Skeletal muscle satellite cell (primary cell): ENCODE data around the gene DNAJC1.
"Not testable (repeated sequence)": the region's sequence is repeated elsewhere in the genome, so short reads cannot be mapped to it uniquely, and the experiment has no call there.

Source experiments
- H3K27me3 ChIP-seq: 2 replicates; pipeline ENCODE4 v1.7.0; 2013; ENCODE audit warnings: low read length; ENCODE audit not compliant: control insufficient read depth, insufficient read depth
- H3K36me3 ChIP-seq: 2 replicates; pipeline ENCODE4 v1.7.0; 2013; ENCODE audit warnings: mild to moderate bottlenecking, control low read depth, low read length; ENCODE audit not compliant: insufficient read depth
- H3K4me1 ChIP-seq: 2 replicates; pipeline ENCODE4 v1.7.0; 2013; ENCODE audit warnings: low read length; ENCODE audit not compliant: control insufficient read depth, insufficient read depth
- H3K4me2 ChIP-seq: 2 replicates; pipeline ENCODE4 v1.7.0; 2013; ENCODE audit warnings: mild to moderate bottlenecking, low read length
- H3K4me3 ChIP-seq: 2 replicates; pipeline ENCODE4 v1.7.0; 2013; ENCODE audit warnings: low read length
- H3K9ac ChIP-seq: 2 replicates; pipeline ENCODE4 v1.7.0; 2013; ENCODE audit warnings: mild to moderate bottlenecking, low read depth, low read length, moderate library complexity
- H3K9me3 ChIP-seq: replicated peaks from 2 replicates; pipeline ENCODE4 v1.7.0; 2013; ENCODE audit warnings: mild to moderate bottlenecking, control low read depth, low read length

The DNAJC1 gene

DNA sequence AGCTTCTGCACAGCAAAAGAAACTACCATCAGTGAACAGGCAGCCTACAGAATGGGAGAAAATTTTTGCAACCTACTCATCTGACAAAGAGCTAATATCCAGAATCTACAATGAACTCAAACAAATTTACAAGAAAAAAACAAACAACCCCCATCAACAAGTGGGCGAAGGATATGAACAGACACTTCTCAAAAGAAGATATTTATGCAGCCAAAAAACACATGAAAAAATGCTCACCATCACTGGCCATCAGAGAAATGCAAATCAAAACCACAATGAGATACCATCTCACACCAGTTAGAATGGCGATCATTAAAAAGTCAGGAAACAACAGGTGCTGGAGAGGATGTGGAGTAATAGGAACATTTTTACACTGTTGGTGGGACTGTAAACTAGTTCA lies 162.3 kb downstream of the DNAJC1 start:
- H3K36me3 ChIP-seq, H3K9me3 ChIP-seq, H3K27me3 ChIP-seq, H3K4me3 ChIP-seq, H3K4me2 ChIP-seq, H3K9ac ChIP-seq, H3K4me1 ChIP-seq: not testable (repeated sequence)

DNA sequence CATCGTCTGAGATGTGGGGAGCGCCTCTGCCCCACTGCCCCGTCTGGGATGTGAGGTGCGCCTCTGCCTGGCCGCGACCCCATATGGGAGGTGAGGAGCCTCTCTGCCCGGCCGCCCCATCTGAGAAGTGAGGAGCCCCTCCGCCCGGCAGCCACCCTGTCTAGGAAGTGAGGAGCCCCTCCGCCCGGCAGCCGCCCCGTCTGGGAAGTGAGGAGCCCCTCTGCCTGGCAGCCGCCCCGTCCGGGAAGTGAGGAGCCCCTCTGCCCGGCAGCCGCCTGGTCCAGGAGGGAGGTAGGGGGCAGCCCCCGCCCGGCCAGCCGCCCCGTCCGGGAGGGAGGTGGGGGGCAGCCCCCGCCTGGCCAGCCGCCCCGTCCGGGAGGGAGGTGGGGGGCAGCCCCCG lies 166.0 kb downstream of the DNAJC1 start:
- not testable (repeated sequence) for H3K4me1 ChIP-seq, H3K36me3 ChIP-seq, H3K4me3 ChIP-seq, H3K27me3 ChIP-seq, H3K4me2 ChIP-seq, H3K9me3 ChIP-seq, H3K9ac ChIP-seq

DNA sequence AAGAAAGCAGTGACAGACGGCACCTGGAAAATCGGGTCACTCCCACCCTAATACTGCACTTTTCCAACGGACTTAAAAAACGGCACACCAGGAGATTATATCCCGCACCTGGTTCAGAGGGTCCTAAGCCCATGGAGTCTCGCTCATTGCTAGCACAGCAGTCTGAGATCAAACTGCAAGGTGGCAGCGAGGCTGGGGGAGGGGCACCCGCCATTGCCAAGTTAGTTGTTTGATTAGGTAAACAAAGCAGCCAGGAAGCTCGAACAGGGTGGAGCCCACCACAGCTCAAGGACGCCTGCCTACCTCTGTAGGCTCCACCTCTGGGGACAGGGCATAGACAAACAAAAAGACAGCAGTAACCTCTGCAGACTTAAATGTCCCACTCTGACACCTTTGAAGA lies 169.0 kb downstream of the DNAJC1 start:
- not testable (repeated sequence) for H3K36me3 ChIP-seq, H3K9ac ChIP-seq, H3K4me2 ChIP-seq, H3K4me3 ChIP-seq, H3K9me3 ChIP-seq, H3K27me3 ChIP-seq, H3K4me1 ChIP-seq

- H3K36me3 ChIP-seq: no peaks in the 10 kb centered on the region
- H3K4me2 ChIP-seq: no peak overlapping the region
- peaks cover 3% of the 10 kb centered on the region for H3K9me3 ChIP-seq
- no peaks in the 10 kb centered on the region for H3K27me3 ChIP-seq
- H3K9ac ChIP-seq: no peak overlapping the region
- no peaks in the 10 kb centered on the region for H3K4me1 ChIP-seq
- H3K4me3 ChIP-seq: no peak overlapping the region
Measured at GRCh38 chr10:21832821-21833130, 170.8 kb downstream of the DNAJC1 start.

GRCh38 chr10:21831986-21832820 lies 171.3 kb downstream of the DNAJC1 start:
- no peaks in the 10 kb centered on the region for H3K4me1 ChIP-seq
- peaks cover 6% of the 10 kb centered on the region for H3K9me3 ChIP-seq
- no peaks in the 10 kb centered on the region for H3K36me3 ChIP-seq
- H3K4me2 ChIP-seq: no peak overlapping the region
- no peaks in the 10 kb centered on the region for H3K27me3 ChIP-seq
- H3K4me3 ChIP-seq: no peak overlapping the region
- H3K9ac ChIP-seq: no peak overlapping the region

GRCh38 chr10:21830037-21830436 lies 173.5 kb downstream of the DNAJC1 start:
- no peak overlapping the region for H3K9ac ChIP-seq
- no peaks in the 10 kb centered on the region for H3K27me3 ChIP-seq
- no peak overlapping the region for H3K4me2 ChIP-seq
- H3K9me3 ChIP-seq: peaks cover 15% of the 10 kb centered on the region
- H3K4me3 ChIP-seq: no peak overlapping the region
- H3K4me1 ChIP-seq: no peaks in the 10 kb centered on the region
- no peaks in the 10 kb centered on the region for H3K36me3 ChIP-seq

- Histone ChIP-seq H3K4me1 (no peaks in the 10 kb centered on the region), H3K4me2 (no peak overlapping the region), H3K27me3 (no peaks in the 10 kb centered on the region), H3K4me3 (no peak overlapping the region), H3K9ac (no peak overlapping the region), H3K36me3 (no peaks in the 10 kb centered on the region), H3K9me3 (peaks cover 15% of the 10 kb centered on the region)
Measured at GRCh38 chr10:21827308-21827707, 176.2 kb downstream of the DNAJC1 start.

DNA sequence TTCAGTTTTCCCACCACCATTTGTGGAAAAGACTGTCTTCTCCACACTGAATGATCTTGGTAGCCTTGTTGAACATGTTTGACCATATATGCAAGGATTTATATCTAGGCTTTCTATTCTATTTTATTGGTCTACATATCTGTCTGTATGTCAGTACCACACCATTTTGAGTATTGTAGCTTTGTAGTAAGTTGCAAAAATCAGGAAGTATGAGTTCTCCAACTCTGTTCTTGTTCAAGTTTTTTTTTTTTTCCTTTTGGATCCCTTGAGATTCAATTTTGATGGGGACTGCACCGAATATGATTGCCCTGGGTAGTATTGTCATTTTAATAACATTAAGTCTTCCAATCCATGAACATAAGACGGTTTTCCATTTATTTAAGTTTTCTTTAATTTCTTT lies 176.8 kb downstream of the DNAJC1 start:
- H3K9ac ChIP-seq: no peak overlapping the region
- no peaks in the 10 kb centered on the region for H3K36me3 ChIP-seq
- H3K27me3 ChIP-seq: no peaks in the 10 kb centered on the region
- peaks cover 15% of the 10 kb centered on the region for H3K9me3 ChIP-seq
- H3K4me3 ChIP-seq: no peak overlapping the region
- no peak overlapping the region for H3K4me2 ChIP-seq
- no peaks in the 10 kb centered on the region for H3K4me1 ChIP-seq

DNA sequence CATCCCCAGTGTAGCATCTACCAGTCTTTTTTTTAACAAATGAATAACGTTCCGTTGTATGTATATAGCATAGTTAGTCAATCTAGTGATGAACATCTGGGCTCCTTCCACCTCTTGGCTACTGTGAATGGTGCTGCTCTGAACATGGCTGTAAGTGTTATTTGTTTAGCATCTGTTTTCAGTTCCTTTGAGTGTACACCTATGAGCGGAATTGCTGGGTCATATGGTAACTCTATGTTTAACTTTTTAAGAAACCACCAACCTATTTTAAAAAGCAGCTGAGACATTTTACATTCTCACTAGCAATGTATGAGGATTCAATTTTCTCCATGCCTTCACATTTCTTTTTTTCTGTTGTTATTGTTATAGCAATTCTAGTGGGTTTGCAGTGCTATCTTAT lies 178.2 kb downstream of the DNAJC1 start:
- H3K9me3 ChIP-seq: peaks cover 15% of the 10 kb centered on the region

DNA sequence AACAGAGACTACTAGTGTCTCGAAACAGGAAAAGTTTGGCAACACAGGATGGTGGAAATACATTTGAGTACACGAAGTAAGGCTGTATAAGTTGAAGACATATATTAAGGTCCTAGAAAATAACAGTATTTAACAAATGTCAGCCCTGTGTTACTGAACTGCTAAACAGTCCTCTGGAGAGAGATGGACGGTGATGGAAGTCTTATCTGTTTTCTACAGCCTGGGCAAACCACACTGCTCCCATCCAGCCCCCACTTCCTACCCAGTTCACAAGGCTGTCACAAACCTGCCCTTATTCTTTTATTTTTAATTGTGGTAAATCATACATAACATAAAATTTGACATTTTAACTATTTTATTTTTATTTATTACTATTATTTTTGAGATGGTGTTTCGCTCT lies 179.1 kb downstream of the DNAJC1 start:
- H3K9ac ChIP-seq: no peak overlapping the region
- H3K9me3 ChIP-seq: peaks cover 12% of the 10 kb centered on the region
- no peak overlapping the region for H3K4me2 ChIP-seq
- H3K4me3 ChIP-seq: no peak overlapping the region
- no peaks in the 10 kb centered on the region for H3K36me3 ChIP-seq
- H3K4me1 ChIP-seq: no peaks in the 10 kb centered on the region
- no peaks in the 10 kb centered on the region for H3K27me3 ChIP-seq

More for the DNA sequence above, 178.2 kb downstream of the DNAJC1 start:
- Histone ChIP-seq H3K4me1 (no peaks in the 10 kb centered on the region), H3K4me3 (no peak overlapping the region), H3K36me3 (no peaks in the 10 kb centered on the region), H3K9ac (no peak overlapping the region), H3K27me3 (no peaks in the 10 kb centered on the region), H3K4me2 (no peak overlapping the region)

DNA sequence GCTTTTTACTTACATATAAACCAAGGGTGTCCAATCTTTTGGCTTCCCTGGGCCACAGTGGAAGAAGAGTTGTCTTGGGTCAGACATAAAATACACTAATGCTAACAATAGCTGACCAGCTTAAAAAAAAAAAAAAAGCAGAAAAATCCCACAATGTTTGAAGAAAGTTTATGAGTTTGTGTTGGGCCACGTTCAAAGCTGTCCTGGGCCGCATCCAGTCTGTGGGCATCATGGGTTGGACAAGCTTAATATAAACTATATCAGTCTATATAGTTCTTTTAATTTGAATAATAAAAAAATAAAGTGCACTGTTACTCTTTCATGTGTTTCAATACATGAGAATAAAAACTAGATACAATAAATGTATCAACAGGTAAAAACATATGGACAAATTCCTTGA lies 179.9 kb downstream of the DNAJC1 start:
- Histone ChIP-seq H3K4me1 (no peaks in the 10 kb centered on the region), H3K9ac (no peak overlapping the region), H3K9me3 (peaks cover 12% of the 10 kb centered on the region), H3K4me2 (no peak overlapping the region), H3K36me3 (no peaks in the 10 kb centered on the region), H3K27me3 (no peaks in the 10 kb centered on the region), H3K4me3 (no peak overlapping the region)

DNA sequence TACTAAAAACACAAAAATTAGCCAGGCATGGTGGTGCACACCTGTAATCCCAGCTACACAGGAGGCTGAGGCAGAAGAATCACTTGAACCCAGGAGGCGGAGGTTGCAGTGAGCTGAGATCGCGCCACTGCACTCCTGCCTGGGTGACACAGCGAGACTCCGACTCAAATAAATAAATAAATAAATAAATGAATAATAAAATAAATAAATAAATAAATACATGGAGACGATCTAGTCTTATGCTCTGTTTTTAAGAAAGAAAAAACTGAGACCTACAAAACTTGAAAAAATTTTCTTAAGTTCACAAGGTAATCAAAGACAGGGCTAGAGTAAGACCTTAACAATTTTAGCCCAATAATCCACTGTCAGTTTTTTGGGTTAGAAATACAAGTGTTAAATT lies 181.3 kb downstream of the DNAJC1 start:
- not testable (repeated sequence) for H3K4me2 ChIP-seq, H3K4me1 ChIP-seq, H3K4me3 ChIP-seq, H3K9me3 ChIP-seq, H3K27me3 ChIP-seq, H3K36me3 ChIP-seq, H3K9ac ChIP-seq
